Lower leg skin (tissue), 4 donors: ENCODE data around the gene CABP5. TPM values are rescaled to one million over a fixed set of nuclear protein-coding genes. Genes with fewer than 3 reads are reported as not detected.

ENCODE experiments used
- DNase-seq, 2 donors: peaks; one replicate each; pipeline ENCODE4 v3.0.0-alpha.2; 2019; ENCODE audit warnings: low spot score in 2 of 2
- H3K4me3 ChIP-seq: fragments of 200-600 bp; sonication (generic); 2 replicates; pipeline ENCODE4 v1.5.1; 2017; ENCODE audit warnings: mild to moderate bottlenecking, low read depth; ENCODE audit not compliant: poor library complexity, severe bottlenecking
- CTCF ChIP-seq, 3 donors: fragments of 450-650 bp; IDR thresholded peaks; one replicate each; pipeline ENCODE4 v1.5.1; 2016; ENCODE audit warnings: antibody characterized with exemption in 3 of 3, mild to moderate bottlenecking in 3 of 3, moderate library complexity in 2 of 3
- POLR2A ChIP-seq, 2 donors: fragments of 450-650 bp; IDR thresholded peaks; one replicate each; pipeline ENCODE4 v1.6.1; 2016 to 2017; ENCODE audit warnings: antibody characterized with exemption in 2 of 2, mild to moderate bottlenecking in 1 of 2, moderate library complexity in 1 of 2
- WGBS, 2 donors: methylation state at CpG; one replicate each; pipeline ENCODE4 v1.1.5; 2018; 5-methylcytosine and 5-hydroxymethylcytosine counted together
- intact Hi-C: fragments of 100-400 bp; cut with DNase I; formaldehyde crosslinking; loops from one replicate; pipeline ENCODE4 v1.15.0; 2023; ENCODE audit warnings: low total_unique reads
- total RNA-seq, 4 donors: library from RNA; depleted of rRNA; stranded (reverse); fragments of >200 nt; gene quantifications; one replicate each; pipeline ENCODE4 v1.1.0, GENCODE V29; 2016

CABP5 gene
- total RNA-seq, 4 donors from 2014 or later: not detected

- intact Hi-C loops: no loop called here
- H3K4me3 ChIP-seq: no peak overlapping the region
- no peak for TF ChIP-seq POLR2A (IDR thresholded peaks at IDR 0.05)
- DNase-seq: no peak
- WGBS, 2 donors: 74% methylated on average over 6 of the region's 6 CpGs
Observed at GRCh38 chr19:48000846-48001245, 43.0 kb downstream of the CABP5 start.

GRCh38 chr19:47998800-47999199 is 45.1 kb downstream of the CABP5 start:
- H3K4me3 ChIP-seq: no peak overlapping the region
- no peak for DNase-seq
- TF ChIP-seq POLR2A (IDR thresholded peaks at IDR 0.05): no peak
- no peak for TF ChIP-seq CTCF (IDR thresholded peaks at IDR 0.05)
- 80 to 88% methylated on average over 6 of the region's 6 CpGs for WGBS, 2 donors
- intact Hi-C loops: no loop called here

- no peak for DNase-seq
- intact Hi-C loops: no loop called here
- TF ChIP-seq CTCF (IDR thresholded peaks at IDR 0.05) (no peak), POLR2A (IDR thresholded peaks at IDR 0.05) (no peak)
- 67 to 79% methylated on average over 1 of the region's 1 CpG for WGBS, 2 donors
- no peak overlapping the region for H3K4me3 ChIP-seq
Observed at GRCh38 chr19:47996230-47996727, 47.6 kb downstream of the CABP5 start.

- no peak within 1 kb of the TSS for H3K4me3 ChIP-seq
- intact Hi-C loops: no loop called here
- no peak for TF ChIP-seq CTCF (IDR thresholded peaks at IDR 0.05)
- no peak for TF ChIP-seq POLR2A (IDR thresholded peaks at IDR 0.05)
- DNase-seq: no peak
- 40 to 41% methylated on average over 5 of the region's 5 CpGs for WGBS, 2 donors
Observed at GRCh38 chr19:47994209-47994802, 49.6 kb downstream of the CABP5 start, which contains the start of gene ELSPBP1. Gene ELSPBP1 (plus strand): TSS chr19:47994632. CDS start chr19:48008668, 14,036 bp downstream.

- DNase-seq: no peak
- TF ChIP-seq POLR2A (IDR thresholded peaks at IDR 0.05): no peak
- no peak for TF ChIP-seq CTCF (IDR thresholded peaks at IDR 0.05)
- H3K4me3 ChIP-seq: no peak within 1 kb of the TSS
- intact Hi-C loops: no loop called here
- WGBS, 2 donors: 59 to 72% methylated on average over 2 of the region's 2 CpGs
Observed at GRCh38 chr19:47992070-47992469, 51.8 kb downstream of the CABP5 start, which contains the start of gene BSPH1. Gene BSPH1 (minus strand): TSS chr19:47992170. CDS start chr19:47992081, 89 bp downstream.

GRCh38 chr19:47991191-47991808 is 52.6 kb downstream of the CABP5 start:
- no peak for TF ChIP-seq POLR2A (IDR thresholded peaks at IDR 0.05)
- no peak for TF ChIP-seq CTCF (IDR thresholded peaks at IDR 0.05)
- no peak overlapping the region for H3K4me3 ChIP-seq
- whole genome bisulfite sequencing, 2 donors: 36 to 55% methylated on average over 10 of the region's 10 CpGs
- no peak for DNase-seq
- intact Hi-C loops: no loop called here
